Adipocyte (in vitro differentiated cells): ENCODE results near the gene UBAC1.

Experiments
- DNase-seq: peaks from one replicate; pipeline ENCODE4 v3.0.0-alpha.2; 2015; ENCODE audit warnings: low read depth
- H3K27me3 ChIP-seq: replicated peaks from 2 replicates; pipeline ENCODE4 v1.7.0; 2013; ENCODE audit warnings: mild to moderate bottlenecking, low read length, moderate library complexity; ENCODE audit not compliant: control insufficient read depth, insufficient read depth
- H3K36me3 ChIP-seq: 2 replicates; pipeline ENCODE4 v1.7.0; 2013; ENCODE audit warnings: low read length, mild to moderate bottlenecking, moderate library complexity; ENCODE audit not compliant: control insufficient read depth, insufficient read depth, severe bottlenecking
- H3K4me1 ChIP-seq: 2 replicates; pipeline ENCODE4 v1.7.0; 2013; ENCODE audit warnings: mild to moderate bottlenecking, low read length, moderate library complexity; ENCODE audit not compliant: control insufficient read depth, insufficient read depth
- H3K4me3 ChIP-seq: 2 replicates; pipeline ENCODE4 v1.7.0; 2013; ENCODE audit warnings: mild to moderate bottlenecking, low read length, moderate library complexity
- H3K9ac ChIP-seq: 2 replicates; pipeline ENCODE4 v1.7.0; 2013; ENCODE audit warnings: mild to moderate bottlenecking, low read length, moderate library complexity
- H3K9me3 ChIP-seq: 2 replicates; pipeline ENCODE4 v1.7.0; 2013; ENCODE audit warnings: mild to moderate bottlenecking, low read length, moderate library complexity; ENCODE audit not compliant: control insufficient read depth

UBAC1 gene

GRCh38 chr9:136003411-136004218 is 42.4 kb upstream of the UBAC1 start:
- Histone ChIP-seq H3K4me3 (no peak overlapping the region), H3K36me3 (no peaks in the 10 kb centered on the region), H3K9ac (no peak overlapping the region), H3K4me1 (peaks cover 4% of the 10 kb centered on the region), H3K9me3 (no peaks in the 10 kb centered on the region), H3K27me3 (no peaks in the 10 kb centered on the region)
- DNase-seq: peak; percentile 20

GRCh38 chr9:136002881-136003280 is 41.7 kb upstream of the UBAC1 start:
- Histone ChIP-seq H3K36me3 (no peaks in the 10 kb centered on the region), H3K9me3 (no peaks in the 10 kb centered on the region), H3K9ac (no peak overlapping the region), H3K4me1 (peaks cover 4% of the 10 kb centered on the region), H3K4me3 (no peak overlapping the region), H3K27me3 (no peaks in the 10 kb centered on the region)
- no peak for DNase-seq

GRCh38 chr9:136002215-136002614 is 41.0 kb upstream of the UBAC1 start:
- H3K4me1 ChIP-seq: peaks cover 4% of the 10 kb centered on the region

GRCh38 chr9:136001231-136001630 is 40.1 kb upstream of the UBAC1 start:
- Histone ChIP-seq H3K9ac (no peak overlapping the region), H3K9me3 (no peaks in the 10 kb centered on the region), H3K4me1 (peaks cover 4% of the 10 kb centered on the region)

More at GRCh38 chr9:136002215-136002614, 41.0 kb upstream of the UBAC1 start:
- Histone ChIP-seq H3K9me3 (no peaks in the 10 kb centered on the region), H3K27me3 (no peaks in the 10 kb centered on the region), H3K9ac (no peak overlapping the region), H3K36me3 (no peaks in the 10 kb centered on the region), H3K4me3 (no peak overlapping the region)
- no peak for DNase-seq

GRCh38 chr9:135998410-135999071 is 37.4 kb upstream of the UBAC1 start:
- Histone ChIP-seq H3K36me3 (no peaks in the 10 kb centered on the region), H3K4me1 (peaks cover 8% of the 10 kb centered on the region), H3K27me3 (no peaks in the 10 kb centered on the region), H3K4me3 (no peak overlapping the region), H3K9ac (no peak overlapping the region), H3K9me3 (no peaks in the 10 kb centered on the region)
- DNase-seq: no peak

More at GRCh38 chr9:136001231-136001630, 40.1 kb upstream of the UBAC1 start:
- no peak for DNase-seq
- Histone ChIP-seq H3K4me3 (no peak overlapping the region), H3K36me3 (no peaks in the 10 kb centered on the region), H3K27me3 (no peaks in the 10 kb centered on the region)

- no peaks in the 10 kb centered on the region for H3K27me3 ChIP-seq
- H3K36me3 ChIP-seq: no peaks in the 10 kb centered on the region
- peaks cover 10% of the 10 kb centered on the region for H3K4me1 ChIP-seq
- no peak overlapping the region for H3K4me3 ChIP-seq
- no peak overlapping the region for H3K9ac ChIP-seq
- DNase-seq: no peak
- H3K9me3 ChIP-seq: no peaks in the 10 kb centered on the region
Measured at GRCh38 chr9:135998016-135998380, 36.8 kb upstream of the UBAC1 start.

- H3K4me1 ChIP-seq: peaks cover 17% of the 10 kb centered on the region
- H3K4me3 ChIP-seq: no peak overlapping the region
- no peaks in the 10 kb centered on the region for H3K27me3 ChIP-seq
- H3K36me3 ChIP-seq: no peaks in the 10 kb centered on the region
- no peaks in the 10 kb centered on the region for H3K9me3 ChIP-seq
- no peak for DNase-seq
- H3K9ac ChIP-seq: no peak overlapping the region
Measured at GRCh38 chr9:135997090-135998015, 36.2 kb upstream of the UBAC1 start.

- Histone ChIP-seq H3K36me3 (no peaks in the 10 kb centered on the region), H3K9ac (no peak overlapping the region), H3K9me3 (no peaks in the 10 kb centered on the region), H3K4me1 (peaks cover 19% of the 10 kb centered on the region), H3K27me3 (no peaks in the 10 kb centered on the region), H3K4me3 (no peak overlapping the region)
- no peak for DNase-seq
Measured at GRCh38 chr9:135995816-135996215, 34.6 kb upstream of the UBAC1 start.

- no peak for DNase-seq
- Histone ChIP-seq H3K27me3 (peaks cover 7% of the 10 kb centered on the region), H3K9ac (no peak overlapping the region), H3K36me3 (no peaks in the 10 kb centered on the region), H3K9me3 (no peaks in the 10 kb centered on the region), H3K4me1 (peaks cover 19% of the 10 kb centered on the region), H3K4me3 (no peak overlapping the region)
Measured at GRCh38 chr9:135994501-135995192, 33.5 kb upstream of the UBAC1 start.

- Histone ChIP-seq H3K36me3 (no peaks in the 10 kb centered on the region), H3K9ac (peak overlapping the region; percentile 83), H3K4me3 (no peak overlapping the region), H3K9me3 (no peaks in the 10 kb centered on the region), H3K27me3 (peaks cover 12% of the 10 kb centered on the region), H3K4me1 (peaks cover 19% of the 10 kb centered on the region)
- DNase-seq: no peak
Measured at GRCh38 chr9:135993765-135994500, 32.8 kb upstream of the UBAC1 start.
